H1 (cell line): ENCODE results near the gene DYNC2H1. TPM values are rescaled to one million over a fixed set of nuclear protein-coding genes. Genes with fewer than 3 reads are reported as not detected.

Source experiments
- NRF1 ChIP-seq: IDR thresholded peaks from 2 replicates; pipeline ENCODE4 v1.6.1; 2011; ENCODE audit warnings: mild to moderate bottlenecking, low read depth, low read length, improper control_type of control experiment
- polyA plus RNA-seq, 7 experiments: library from polyadenylated mRNA; depleted of rRNA in 3 of 7; stranded (reverse) in 5 of 7; unstranded in 2 of 7; fragments of >200 nt in 5 of 7; fragments of 200-250 nt in 2 of 7; gene quantifications; 1 replicate in 5 of 7; 2 replicates in 1 of 7; 4 replicates in 1 of 7; pipeline versions ENCODE4 v1.2.1 to v1.2.3, GENCODE V29; 2011 to 2013; ENCODE audit warnings: missing spikeins in 2 of 7, mixed read lengths in 2 of 7
- total RNA-seq: library from RNA; stranded (reverse); fragmentation: NEBNext Ultra II Directional; extraction: Animal tissue kit (Norgen Biotek cat#: 25700); gene quantifications from 2 replicates; pipeline ENCODE4 v1.2.1, GENCODE V29; 2021

Gene DYNC2H1
- total and polyA plus RNA-seq, 2 of the 8 experiments (the other 6 are each of a cell fraction or from before 2014, with no cell fraction given) = 6.2 to 12.0 TPM

GRCh38 chr11:103448966-103449365 lies 339.7 kb downstream of the DYNC2H1 start (continued):
- TF ChIP-seq NRF1 = no peak
